RPMI8226 (cell line): Measurements from ENCODE around the gene FNDC3B.

Experiments
- DNase-seq: peaks from one replicate; pipeline ENCODE4 v3.0.0-alpha.2; 2015

The FNDC3B gene

DNA sequence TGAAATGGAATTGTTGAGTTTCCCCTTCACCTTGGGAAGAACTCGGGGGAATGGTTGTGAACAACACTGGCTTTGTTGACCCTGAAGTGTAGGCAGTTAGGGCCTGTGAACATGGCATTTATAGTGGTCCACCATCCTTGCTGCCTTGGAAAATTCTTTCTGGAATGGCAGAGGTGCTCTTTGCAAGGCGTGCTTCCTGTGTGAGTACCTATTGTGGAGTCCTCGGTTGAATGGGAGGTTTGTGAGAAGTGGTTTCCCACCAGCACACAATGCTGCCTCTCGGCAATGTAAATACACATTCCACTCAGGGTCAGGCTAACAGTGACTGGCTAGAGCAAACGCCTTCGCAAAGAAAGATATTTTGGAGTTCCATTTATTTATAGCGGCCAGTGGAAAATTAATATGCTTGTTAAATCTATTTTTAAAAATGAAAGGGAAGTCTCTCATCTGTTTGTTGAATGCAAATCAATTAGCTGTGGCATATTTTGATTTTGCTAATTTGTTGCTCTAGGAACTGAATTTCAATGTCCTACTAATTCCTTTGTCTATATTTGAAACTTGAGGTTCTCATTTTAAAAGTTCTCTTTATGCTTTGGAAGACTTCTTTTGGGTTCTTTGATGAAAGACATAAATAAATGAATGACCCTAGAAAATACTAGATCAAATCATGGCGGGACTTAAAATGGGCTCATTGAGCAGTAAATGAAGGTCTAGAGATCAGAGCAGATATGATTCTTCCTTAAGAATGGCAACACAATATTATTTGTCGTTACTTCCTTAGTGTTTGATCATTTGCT lies 59.5 kb downstream of the FNDC3B start:
- DNase-seq, result no peak

DNA sequence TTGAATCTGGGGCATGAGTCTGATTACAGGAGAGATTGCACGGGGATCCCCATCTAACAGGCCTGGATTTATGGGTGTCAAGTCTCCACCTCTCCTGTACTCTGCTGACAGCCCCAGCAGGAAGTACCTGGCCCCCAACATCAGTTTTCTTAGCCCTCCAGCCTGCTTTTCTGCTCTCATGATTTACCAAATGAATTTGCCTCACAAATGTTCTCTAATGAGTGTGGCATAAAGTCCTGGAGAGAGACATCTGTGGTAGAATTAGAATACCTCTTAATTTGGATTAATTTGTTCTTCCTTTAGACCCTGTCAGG lies 60.1 kb downstream of the FNDC3B start:
- DNase-seq, result no peak

DNA sequence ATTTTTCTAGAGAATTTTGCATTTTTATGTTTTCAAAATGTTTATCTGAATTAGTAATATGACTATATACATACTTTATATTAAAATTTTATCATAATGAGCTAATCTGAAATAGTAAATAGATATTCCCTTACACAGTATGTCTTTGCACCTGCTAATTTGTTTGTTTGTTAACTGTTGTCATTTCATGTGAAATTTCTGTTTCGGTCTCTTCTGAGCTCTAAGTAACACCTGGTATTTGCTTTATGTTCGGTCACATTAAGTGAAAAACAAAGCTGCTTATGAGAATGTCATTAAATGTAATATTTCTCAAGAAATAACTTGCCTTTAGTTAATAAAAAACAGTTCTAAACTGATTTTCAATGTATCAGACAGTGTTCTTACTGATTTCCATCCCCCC lies 61.1 kb downstream of the FNDC3B start:
- DNase-seq, result peak; percentile 58

DNA sequence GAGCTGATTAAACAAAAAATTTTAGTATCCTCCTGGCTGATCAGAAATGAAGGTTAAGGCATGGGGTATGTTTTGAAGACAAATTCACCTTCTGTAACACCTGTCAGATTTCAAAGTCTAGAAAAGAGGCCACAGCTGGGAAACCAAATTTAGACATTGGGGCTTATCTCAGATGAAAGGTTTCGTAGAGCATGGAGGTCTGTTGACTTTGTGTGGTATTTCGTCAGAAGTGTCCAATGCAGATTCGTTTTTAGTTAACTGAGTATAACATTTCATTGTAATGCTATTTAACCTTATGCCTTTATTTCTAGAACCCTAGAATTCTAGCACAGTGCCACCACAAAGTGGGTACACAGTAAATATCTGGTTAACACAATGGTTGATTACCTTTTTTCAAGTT lies 61.7 kb downstream of the FNDC3B start:
- peak; percentile 88 for DNase-seq

GRCh38 chr3:172102123-172102882 lies 62.9 kb downstream of the FNDC3B start:
- peak; percentile 94 for DNase-seq

- no peak for DNase-seq
These were observed 63.5 kb downstream of the FNDC3B start for GRCh38 chr3:172102883-172103310.

DNA sequence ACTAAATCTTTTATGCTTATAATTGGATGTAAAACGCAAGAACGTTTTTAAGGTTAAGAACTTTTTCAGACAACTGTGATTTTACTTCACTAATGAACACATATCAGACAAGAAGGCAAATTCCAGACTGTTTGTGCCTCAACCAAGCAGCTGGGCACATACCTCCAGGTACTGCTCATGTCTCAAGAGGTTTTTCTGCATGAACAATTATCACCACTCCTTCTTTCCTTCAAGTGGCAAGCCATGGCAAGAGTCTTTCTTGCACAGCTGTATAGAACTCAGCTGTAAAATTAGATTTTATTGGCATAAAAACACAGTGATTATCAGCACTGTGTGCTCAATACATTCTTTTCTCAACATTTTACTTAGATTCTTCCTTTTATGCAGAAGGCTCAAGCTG lies 64.3 kb downstream of the FNDC3B start:
- peak; percentile 47 for DNase-seq

DNA sequence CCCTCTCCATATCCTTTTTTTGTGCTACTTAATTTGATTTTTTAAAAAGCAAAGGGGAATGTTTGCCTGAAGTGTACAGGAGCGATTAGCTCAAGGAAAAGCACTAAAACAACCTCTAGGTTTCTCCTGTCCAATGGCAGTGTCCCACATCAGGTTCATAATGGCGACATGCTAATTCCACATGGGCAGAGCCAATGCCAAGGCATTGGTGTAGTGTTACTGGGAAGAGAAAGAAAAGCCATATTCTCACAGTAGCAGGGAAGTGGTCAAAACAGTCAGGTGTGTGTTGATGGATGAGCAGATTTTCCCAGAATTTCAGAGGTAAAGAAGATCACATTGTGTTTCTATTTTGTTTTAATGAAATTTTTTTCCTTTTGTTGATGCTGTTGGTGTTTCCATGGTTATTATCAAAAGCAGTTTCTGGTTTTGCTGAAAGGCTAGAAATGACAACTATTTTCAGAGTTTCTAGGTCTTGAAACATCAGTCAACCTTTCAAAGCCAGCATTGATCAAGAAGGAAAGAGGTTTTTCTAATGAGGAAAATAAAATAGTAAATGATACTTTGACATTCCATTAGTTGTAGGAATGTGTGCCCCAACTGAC lies 65.2 kb downstream of the FNDC3B start:
- DNase-seq, result no peak

DNA sequence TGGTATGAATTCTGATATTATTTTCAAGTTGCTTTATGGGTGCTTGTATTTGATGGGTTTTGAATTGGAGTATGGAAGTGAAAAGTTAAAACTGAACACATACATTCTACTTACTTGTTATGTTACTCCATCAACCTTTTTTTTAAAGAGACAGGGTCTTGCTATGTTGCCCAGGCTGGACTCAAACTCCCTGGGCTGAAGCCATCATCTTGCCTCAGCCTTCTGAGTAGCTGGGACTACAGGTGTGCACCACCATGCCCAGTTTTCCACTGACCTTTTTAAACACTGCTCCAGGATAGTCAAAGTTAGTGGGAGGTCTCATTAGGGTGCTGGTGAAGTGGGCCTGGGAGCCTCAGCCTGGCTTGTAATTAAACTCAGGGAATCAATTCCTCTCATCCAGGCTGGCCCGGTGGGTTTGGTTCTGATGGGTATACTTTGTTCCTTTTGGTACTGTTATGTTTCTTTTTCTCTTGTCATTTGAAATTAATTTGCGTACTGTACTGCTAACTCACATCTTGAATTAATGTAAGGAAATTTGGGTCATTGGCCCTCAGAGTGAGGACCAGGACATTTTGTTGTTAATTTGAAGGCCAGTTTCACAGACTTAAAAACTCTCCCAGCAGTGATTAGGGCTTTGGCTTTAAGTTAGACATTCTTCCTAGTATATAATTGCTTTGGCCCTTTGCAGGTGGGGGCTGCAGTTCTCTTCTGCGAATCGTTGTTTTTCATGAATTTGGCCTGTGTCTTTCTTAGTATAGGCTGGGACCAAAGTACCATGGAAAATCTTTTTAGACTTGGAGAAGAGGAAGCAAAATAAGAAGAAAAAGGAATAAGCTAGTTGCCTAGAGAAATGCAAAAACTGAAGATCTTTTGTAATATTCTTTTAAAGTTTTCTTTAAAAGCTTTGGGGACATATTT lies 66.9 kb downstream of the FNDC3B start:
- peak; percentile 34 for DNase-seq

- peak; percentile 97 for DNase-seq
These were observed 67.6 kb downstream of the FNDC3B start for GRCh38 chr3:172106989-172107388.

DNA sequence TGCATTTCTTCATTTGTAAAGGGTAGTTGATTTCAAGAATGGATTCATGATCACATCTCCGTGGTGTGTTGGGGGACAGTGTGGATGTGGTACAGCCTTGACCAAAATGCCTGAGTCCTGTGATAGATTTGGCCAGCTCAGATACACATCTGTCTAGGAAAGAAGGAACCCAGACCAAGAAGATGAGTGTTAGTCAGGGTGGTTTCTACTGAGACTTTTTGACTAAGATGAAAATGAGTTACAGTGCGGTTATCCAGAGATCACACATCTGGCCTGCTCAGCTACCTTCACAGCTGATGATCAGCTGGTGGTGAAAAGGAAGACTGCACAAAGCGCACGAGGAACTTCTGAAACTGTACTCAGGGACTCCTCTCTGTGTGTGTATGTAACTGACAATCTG lies 68.0 kb downstream of the FNDC3B start:
- DNase-seq, result peak; percentile 96

DNA sequence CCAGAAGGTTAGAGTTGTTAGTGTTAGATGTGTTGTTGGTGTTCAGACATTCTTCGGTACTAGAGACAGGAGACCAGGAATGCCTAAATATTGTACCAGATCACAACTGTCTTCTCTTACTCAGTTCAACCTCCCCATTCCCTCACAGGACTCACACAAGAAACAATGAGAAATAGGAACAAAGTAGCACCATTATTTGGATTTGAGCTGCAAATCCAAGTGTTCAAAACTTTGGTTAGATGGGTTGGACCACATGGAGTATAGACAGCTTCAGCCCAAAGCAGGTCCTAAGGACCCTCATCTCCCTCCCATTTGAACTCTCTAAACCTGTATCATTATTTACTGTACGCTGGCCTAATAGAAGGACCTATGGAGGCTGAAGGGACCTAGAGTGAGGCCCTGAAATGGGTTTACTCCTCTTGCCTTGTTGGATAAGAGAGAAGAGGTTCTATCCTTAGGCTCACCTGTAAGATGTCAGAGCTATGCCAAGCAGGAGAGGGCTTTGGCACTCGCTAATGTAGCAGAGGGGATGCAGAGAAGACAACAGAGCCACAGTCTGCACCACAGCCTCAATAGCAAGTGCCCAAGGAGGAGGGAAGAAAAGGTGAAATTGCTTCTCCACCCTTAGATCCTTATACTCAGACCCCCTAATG lies 70.9 kb downstream of the FNDC3B start:
- no peak for DNase-seq

DNA sequence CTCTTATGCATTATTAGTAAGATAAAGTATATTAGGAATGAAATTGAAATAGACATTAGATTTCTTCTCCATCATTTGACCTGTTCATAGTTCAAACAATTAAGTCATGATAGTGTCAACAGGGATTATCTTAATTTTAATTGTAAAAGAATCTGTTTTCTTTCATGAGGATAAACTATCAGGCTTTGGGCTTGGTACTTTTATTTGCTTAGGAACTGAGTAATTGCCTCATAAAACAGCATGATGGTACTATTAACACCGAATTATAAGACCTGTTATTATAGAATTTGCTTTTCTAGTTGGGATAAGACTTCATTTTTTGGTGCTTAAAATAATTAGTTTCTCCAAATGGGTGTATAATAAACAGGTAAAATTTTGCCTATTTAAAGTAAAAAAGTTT lies 71.8 kb downstream of the FNDC3B start:
- no peak for DNase-seq

- no peak for DNase-seq
These were observed 72.8 kb downstream of the FNDC3B start for GRCh38 chr3:172112078-172112733.

DNA sequence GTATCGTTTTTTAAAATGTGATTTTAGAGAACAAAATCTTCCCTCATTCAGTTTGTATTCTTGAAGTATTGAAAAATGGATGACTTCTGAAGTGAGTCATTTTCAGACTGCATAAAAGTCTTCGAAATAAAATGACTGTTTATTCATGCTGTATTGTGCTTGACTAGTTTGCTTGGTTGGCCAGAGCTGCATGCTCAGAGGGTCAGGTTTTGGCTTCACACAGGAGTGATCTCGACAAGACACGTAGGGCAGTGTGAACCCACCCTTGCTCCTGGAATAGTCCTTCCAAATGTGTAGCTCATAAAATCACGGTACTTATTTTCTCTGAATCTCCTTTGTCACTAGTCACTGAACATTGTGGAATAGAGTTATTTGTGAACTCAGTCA lies 73.3 kb downstream of the FNDC3B start:
- no peak for DNase-seq

DNA sequence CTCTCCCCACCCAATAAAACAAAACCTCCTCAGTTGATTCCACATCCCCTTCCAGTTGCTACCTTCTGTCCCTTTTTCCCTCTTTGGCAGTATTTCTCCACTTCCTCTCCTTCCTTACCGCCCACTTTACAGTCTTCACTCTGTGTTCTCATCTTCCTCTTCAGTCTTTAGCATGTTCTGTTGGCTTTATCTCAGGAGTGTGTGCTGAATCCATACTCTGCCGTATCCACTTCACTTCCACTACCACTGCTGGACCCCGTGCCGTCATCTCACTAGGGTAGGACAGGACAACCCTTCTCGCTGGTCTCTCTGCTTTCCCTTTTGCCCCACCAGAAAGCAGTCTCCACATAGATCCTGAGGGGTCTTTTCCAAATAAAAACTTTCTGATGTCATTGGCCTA lies 74.3 kb downstream of the FNDC3B start:
- DNase-seq, result no peak

DNA sequence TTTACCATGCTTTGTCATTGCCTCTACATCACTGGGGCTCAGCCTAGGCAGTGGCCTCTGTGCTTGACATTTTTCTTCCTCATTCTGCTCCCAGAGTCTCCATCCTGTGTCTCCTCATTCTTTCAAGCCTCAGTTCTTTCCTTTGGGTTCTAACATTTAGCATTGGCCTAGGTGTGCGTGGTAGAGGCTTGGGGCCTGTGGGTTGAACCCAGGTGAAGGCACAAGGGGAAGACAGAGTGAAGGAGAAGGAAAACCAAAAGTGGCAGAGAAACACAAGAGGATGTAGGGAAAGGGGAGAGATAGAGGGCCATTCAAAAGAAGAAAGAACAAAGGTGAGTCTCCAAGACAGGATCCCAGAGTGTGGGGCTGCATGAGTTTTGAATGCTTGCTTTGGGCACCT lies 75.7 kb downstream of the FNDC3B start:
- no peak for DNase-seq

DNA sequence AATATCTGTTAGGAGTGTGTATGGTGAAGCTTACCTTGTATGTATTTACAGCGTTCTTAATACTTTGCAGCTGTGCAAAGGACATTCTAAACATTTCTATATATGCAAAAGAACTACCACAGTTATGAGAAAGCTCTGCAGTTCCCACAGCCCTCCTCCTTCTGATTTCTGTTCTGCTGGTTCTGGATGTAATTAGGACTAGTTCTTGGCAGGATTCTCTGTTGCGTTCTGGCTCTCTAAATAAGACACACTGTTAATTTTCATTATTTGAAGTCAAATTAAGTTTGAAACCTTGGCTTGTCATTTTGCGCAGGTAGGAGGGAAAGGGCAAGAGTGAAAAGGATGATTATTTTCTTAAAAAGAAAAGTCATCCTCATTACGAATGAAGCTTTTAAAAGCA lies 76.4 kb downstream of the FNDC3B start:
- DNase-seq, result no peak

DNA sequence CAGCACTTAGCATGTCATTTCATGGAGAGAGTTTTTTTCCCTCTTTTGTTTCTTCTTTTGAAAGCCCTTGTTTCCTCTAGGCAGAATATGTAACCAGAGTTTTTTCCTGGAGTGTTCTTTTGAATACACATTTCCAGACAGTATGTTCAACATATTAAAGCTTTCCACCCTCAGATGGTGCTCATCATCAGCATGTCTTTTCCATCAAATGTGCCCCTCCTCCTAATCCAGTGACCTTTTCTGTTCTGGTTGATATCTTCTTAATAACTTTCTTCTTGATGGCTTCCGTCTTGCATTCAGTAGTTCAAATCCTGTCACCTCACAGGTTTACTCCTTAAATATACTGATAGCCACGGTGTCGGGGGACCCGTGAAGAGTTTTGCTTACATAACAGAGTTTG lies 78.6 kb downstream of the FNDC3B start:
- no peak for DNase-seq

DNA sequence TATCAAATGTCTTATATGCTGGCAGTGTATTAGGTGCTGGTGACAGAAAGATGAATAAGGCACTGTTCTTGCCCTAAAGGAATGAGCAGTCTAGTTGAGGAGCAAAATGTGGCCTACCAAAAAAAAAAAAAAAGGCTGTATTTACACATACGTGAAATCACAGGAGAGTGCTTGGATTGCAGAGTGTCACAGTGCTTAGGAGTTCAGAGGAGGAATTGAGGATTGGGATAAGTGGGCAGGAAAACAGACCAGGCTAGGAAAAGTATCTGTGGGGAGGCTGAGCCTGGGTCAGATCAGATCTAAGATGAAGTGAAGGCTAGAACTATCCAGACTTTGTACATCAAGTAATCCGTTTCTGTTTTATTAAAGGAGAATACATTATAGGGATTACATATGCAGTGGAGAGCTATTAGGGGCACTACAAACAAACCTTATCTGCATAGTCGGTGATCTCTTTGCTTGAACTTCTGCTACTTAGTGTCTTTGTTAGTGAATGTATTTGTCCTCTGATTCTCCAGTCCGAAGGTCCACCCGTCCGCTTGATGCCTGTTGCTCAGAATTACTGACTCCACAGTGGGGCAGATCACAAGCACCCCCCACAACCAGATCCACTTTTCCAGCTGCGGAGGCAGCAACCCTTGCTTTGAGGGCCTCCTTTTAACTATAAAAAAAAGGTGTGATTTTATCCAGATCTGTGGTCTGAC lies 80.0 kb downstream of the FNDC3B start:
- DNase-seq, result no peak

DNA sequence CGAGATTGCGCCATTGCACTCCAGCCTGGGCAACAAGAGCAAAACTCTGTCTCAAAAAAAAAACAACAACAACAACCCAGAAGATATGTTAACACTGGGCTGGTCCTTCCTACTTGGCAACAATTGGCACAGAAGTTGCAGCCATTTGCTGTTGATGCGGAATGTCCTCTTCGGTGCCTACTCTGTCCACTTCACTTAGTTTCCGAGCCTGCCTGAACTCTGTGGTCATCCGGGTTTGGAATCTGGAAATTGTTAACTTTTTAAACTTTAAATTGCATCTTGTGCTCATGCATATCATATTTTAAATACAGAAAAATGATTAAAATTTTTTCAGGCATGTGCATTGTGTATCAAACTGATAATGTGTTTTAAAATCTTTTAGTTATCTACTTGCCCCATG lies 81.5 kb downstream of the FNDC3B start:
- DNase-seq, result no peak
